GM19193 (cell line): ENCODE data around the gene SORCS3.

ENCODE experiments used
- POLR2A ChIP-seq: IDR thresholded peaks from 4 replicates; pipeline ENCODE4 v1.6.1; 2011; ENCODE audit not compliant: insufficient read depth, insufficient read length; ENCODE audit errors: extremely low read depth

SORCS3 gene

DNA sequence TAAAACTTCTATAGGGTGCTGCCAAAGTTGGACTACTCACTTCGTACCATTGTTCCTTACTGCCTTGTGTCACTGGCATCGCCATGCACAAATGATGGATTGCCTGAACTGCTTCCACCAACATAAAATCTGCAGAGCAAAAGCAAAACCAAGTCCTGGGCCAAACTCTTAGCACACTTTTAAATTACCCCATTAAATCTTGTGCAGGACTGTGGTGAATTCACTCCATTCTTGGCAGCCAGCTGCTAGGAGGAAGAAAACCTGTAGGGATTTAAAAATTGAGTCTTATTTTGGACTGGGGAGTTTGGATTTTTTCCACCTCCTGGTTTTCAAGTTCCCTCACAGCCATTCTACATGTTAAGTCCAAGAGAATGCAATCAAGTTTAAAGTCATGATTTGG lies 646.9 kb downstream of the SORCS3 start:
- TF ChIP-seq POLR2A, result no peak

DNA sequence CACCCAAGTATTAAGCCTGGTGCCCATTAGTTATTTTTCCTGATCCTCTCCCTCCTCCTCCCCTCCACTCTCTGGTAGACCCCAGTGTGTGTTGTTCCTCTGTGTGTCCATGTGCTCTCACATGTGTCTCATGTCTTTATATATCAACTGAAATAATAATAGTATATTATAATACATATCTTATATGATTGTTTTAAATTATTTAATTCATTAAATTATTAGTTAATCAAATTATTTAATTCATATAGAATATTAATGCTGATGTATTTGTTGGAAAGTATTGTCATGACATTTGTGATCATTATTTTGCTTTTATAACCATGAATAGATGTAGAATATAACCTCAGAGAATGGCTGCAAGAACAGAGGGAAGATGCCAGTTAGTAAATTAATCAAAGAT lies 647.5 kb downstream of the SORCS3 start:
- TF ChIP-seq POLR2A, result no peak

DNA sequence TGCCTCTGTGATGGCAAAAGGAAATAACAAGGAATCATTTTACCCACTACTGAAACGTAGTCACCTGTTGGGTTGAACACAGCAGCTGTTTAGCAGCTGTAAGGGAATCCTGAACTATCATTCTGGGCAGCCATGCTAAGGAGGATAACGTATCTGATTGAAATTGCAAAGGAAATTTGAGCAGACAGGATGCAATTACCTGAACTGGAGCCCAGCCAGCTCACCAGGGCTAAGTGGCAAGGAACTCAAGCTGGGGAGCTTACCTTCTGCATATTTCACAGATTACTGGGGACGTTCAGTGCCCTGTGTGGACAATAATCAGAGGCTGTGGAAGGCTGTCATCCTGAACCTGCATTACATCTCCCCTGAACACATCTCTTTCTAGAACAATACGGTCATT lies 650.5 kb downstream of the SORCS3 start:
- TF ChIP-seq POLR2A, result no peak

DNA sequence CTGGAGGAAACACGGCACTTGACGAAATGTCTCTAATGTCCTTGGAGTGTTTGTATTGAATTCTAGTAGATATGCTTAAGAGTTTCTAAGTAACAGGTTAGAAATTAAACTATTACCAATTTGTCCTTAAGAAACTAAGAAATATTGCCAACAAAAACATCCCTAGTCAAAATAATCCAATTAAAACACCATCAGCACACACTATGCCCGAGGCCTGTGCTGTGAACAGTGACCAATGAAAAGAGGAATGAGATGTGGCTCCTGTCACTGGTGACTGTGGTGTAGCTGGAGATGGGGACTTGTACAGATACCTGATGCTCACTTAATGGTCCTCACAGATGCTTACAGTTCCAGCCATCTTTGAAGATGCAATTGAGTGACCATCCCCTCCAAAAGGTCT lies 651.1 kb downstream of the SORCS3 start:
- no peak for TF ChIP-seq POLR2A
